ENCODE data around the gene LRRC4B. TPM values are rescaled to one million over a fixed set of nuclear protein-coding genes. Genes with fewer than 3 reads are reported as not detected.

LRRC4B gene
- total and polyA plus RNA-seq, 2 of the 8 experiments (the other 6 are each of a cell fraction or from before 2014, with no cell fraction given) = 13.4 to 21.2 TPM

- Histone ChIP-seq H2BK120ac (replicated peaks; ENCODE audit: low read depth, low read length) (no peak overlapping the region), H3K4me1 (replicated peaks in 1 of 4; ENCODE audit: control insufficient read depth in 3 of 4, insufficient read depth in 4 of 4, low read length in 3 of 4) (no peaks in the 10 kb centered on the region), H2AK5ac (ENCODE audit: low read depth, low read length) (no peak overlapping the region), H2BK15ac (ENCODE audit: low read length) (peak overlapping the region; percentile 53), H3K79me1 (ENCODE audit: low read depth, low read length) (no peaks in the 10 kb centered on the region), H3K79me2 (ENCODE audit: control insufficient read depth in 1 of 2, insufficient read depth in 2 of 2, low read length in 2 of 2) (no peaks in the 10 kb centered on the region), H3K14ac (ENCODE audit: insufficient read length) (no peak overlapping the region), H3K56ac (replicated peaks; ENCODE audit: insufficient read length, low read depth, low read length) (no peak overlapping the region), H3K27ac (ENCODE audit: low read depth, low read length) (no peak overlapping the region), H3K9ac (replicated peaks in 1 of 4; ENCODE audit: extremely low read depth in 1 of 4, low read depth in 3 of 4, low read length in 3 of 4) (no peak overlapping the region), H3K4me2 (ENCODE audit: insufficient read depth in 1 of 2, low read depth in 2 of 2, low read length in 2 of 2) (no peak overlapping the region), H3K4ac (replicated peaks; ENCODE audit: insufficient read length, low read depth, low read length) (no peak overlapping the region), H3K23ac (ENCODE audit: insufficient read length) (no peak overlapping the region), H3K4me3 (ENCODE audit: extremely low read depth in 1 of 4, insufficient read depth in 2 of 4, low read depth in 3 of 4, low read length in 4 of 4) (no peak overlapping the region), H3K9me3 (ENCODE audit: insufficient read depth in 2 of 2, low read depth in 1 of 2, low read length in 1 of 2) (peaks cover 0 to 7% of the 10 kb centered on the region in 2 experiments; a peak in 1 of 4 replicates), H2BK12ac (ENCODE audit: low read depth, low read length) (no peak overlapping the region), H4K5ac (ENCODE audit: insufficient read length, low read depth, low read length) (no peak overlapping the region), H4K91ac (replicated peaks; ENCODE audit: insufficient read length, low read length) (no peak overlapping the region), H3K18ac (ENCODE audit: extremely low read depth, low read length) (no peak overlapping the region), H4K8ac (ENCODE audit: extremely low read depth, insufficient read depth, low read length) (no peak overlapping the region; the same call in 1 of the 2 replicates), H3K23me2 (ENCODE audit: low read depth, low read length) (no peaks in the 10 kb centered on the region), H3K36me3 (ENCODE audit: control insufficient read depth in 2 of 4, insufficient read depth in 4 of 4, low read length in 3 of 4) (no peaks in the 10 kb centered on the region), H2BK5ac (ENCODE audit: low read depth, low read length) (no peak overlapping the region), H2BK20ac (ENCODE audit: low read length) (no peak overlapping the region), H2AFZ (ENCODE audit: low read length) (no peak overlapping the region), H3K27me3 (replicated peaks in 1 of 4; ENCODE audit: control insufficient read depth in 3 of 4, extremely low read depth in 1 of 4, insufficient read depth in 3 of 4, low read length in 3 of 4) (peaks cover 0 to 3% (median 0%) of the 10 kb centered on the region in 4 experiments; a peak in 2 of 7 replicates), H4K20me1 (replicated peaks in 1 of 2; ENCODE audit: control insufficient read depth in 1 of 2, insufficient read depth in 2 of 2, low read length in 2 of 2) (no peaks in the 10 kb centered on the region)
- ChIA-PET POLR2A (ENCODE audit: partially characterized antibody) (interaction anchor here (1.8 kb wide), 1 partner anchor 23 kb away, joined by 3 read pairs; no protein-coding TSS in a partner anchor), CTCF (ENCODE audit: partially characterized antibody) (interaction anchor here (1.1 kb wide), 1 partner anchor 28 kb away, joined by 3 read pairs; no protein-coding TSS in a partner anchor)
- no peak for FAIRE-seq
- 98% methylated on average over 6 of the region's 6 CpGs; no CpG with 5 or more reads in 1 of the 2 experiments for WGBS, 2 experiments (ENCODE audit: extremely low coverage in 1 of 2, insufficient coverage in 1 of 2, insufficient read length in 1 of 2, insufficient replicate concordance in 2 of 2, low coverage in 1 of 2, low lambda C conversion rate in 2 of 2, missing lambda C conversion rate in 1 of 2)
- TF ChIP-seq KDM1A (IDR thresholded peaks at IDR 0.05; ENCODE audit: borderline replicate concordance, low read length) (no peak), RAD21 (IDR thresholded peaks at IDR 0.05 in 1 of 2, conservative IDR thresholded peaks at IDR 0.05 in 1 of 2; ENCODE audit: low read depth in 2 of 2, low read length in 2 of 2) (no peak), EGR1 (IDR thresholded peaks at IDR 0.05; ENCODE audit: borderline replicate concordance, low read depth, low read length) (no peak), ZNF274 (IDR thresholded peaks at IDR 0.05; ENCODE audit: borderline replicate concordance, extremely low read depth, low read length) (no peak), TAF7 (optimal IDR thresholded peaks at IDR 0.05; ENCODE audit: borderline replicate concordance, low read depth, low read length) (no peak), CBX5 (IDR thresholded peaks at IDR 0.05; ENCODE audit: low read depth, low read length) (no peak), CEBPB (IDR thresholded peaks at IDR 0.05; ENCODE audit: low read depth, low read length) (no peak)
- DNase-seq (ENCODE audit: low read depth in 1 of 2, low spot score in 2 of 2) = no peak
Measured at GRCh38 chr19:50580240-50580639, 12.0 kb upstream of the LRRC4B start.
